CD4-positive, alpha-beta T cell (primary cell): ENCODE results near the gene ALG9. TPM values are rescaled to one million over a fixed set of nuclear protein-coding genes. Genes with fewer than 3 reads are reported as not detected.

ENCODE experiments used
- ATAC-seq: fragments of 200-7000 bp; cut with Tn5 transposase; one replicate; pipeline ENCODE4 v1.10.0; 2022; ENCODE audit warnings: mild to moderate bottlenecking; ENCODE audit not compliant: poor library complexity
- CTCF ChIA-PET: fragments of 350-600 bp; sonication (Branson Sonifier 250); formaldehyde crosslinking; loops from one replicate; lab custom pipeline; 2021; ENCODE audit warnings: antibody characterized with exemption, inconsistent platforms; lab: Charles Lee
- POLR2A ChIA-PET: fragments of 350-600 bp; sonication (Branson Sonifier 250); formaldehyde crosslinking; loops from one replicate; lab custom pipeline; 2021; ENCODE audit warnings: antibody characterized with exemption, inconsistent platforms; lab: Charles Lee
- DNase-seq, 14 experiments: peaks; one replicate each; pipeline ENCODE4 v3.0.0-alpha.2; 2013 to 2020; ENCODE audit warnings: mixed read lengths in 2 of 14
- H3K27ac ChIP-seq, 2 donors: one replicate each; pipeline versions ENCODE4 v1.5.1 to v1.7.0; 2013; ENCODE audit warnings: low read length in 2 of 2, low read depth in 1 of 2, mild to moderate bottlenecking in 1 of 2
- H3K27me3 ChIP-seq, 2 experiments: 1 replicate in 1 of 2; 2 replicates in 1 of 2; pipeline versions ENCODE4 v1.6.1 to v1.7.0; 2013; ENCODE audit warnings: low read length in 2 of 2, control low read depth in 1 of 2, mild to moderate bottlenecking in 1 of 2, moderate library complexity in 1 of 2; ENCODE audit not compliant: insufficient read depth in 2 of 2, control insufficient read depth in 1 of 2
- H3K36me3 ChIP-seq: one replicate; pipeline ENCODE4 v1.6.1; 2013; ENCODE audit warnings: low read length, control low read depth; ENCODE audit not compliant: insufficient read depth
- H3K4me1 ChIP-seq: one replicate; pipeline ENCODE4 v1.6.1; 2013; ENCODE audit warnings: low read length, control low read depth; ENCODE audit not compliant: insufficient read depth
- H3K4me3 ChIP-seq: one replicate; pipeline ENCODE4 v1.5.1; 2013; ENCODE audit warnings: mild to moderate bottlenecking, low read length, moderate library complexity
- H3K9me3 ChIP-seq, 2 experiments: 1 replicate in 1 of 2; 2 replicates in 1 of 2; pipeline versions ENCODE4 v1.6.1 to v1.7.0; 2013; ENCODE audit warnings: low read length in 2 of 2, mild to moderate bottlenecking in 2 of 2, control low read depth in 1 of 2, moderate library complexity in 1 of 2; ENCODE audit not compliant: control insufficient read depth in 1 of 2, insufficient read depth in 1 of 2
- H3K27ac Mint-ChIP-seq: one replicate; pipeline ENCODE4 v1.8.0; 2020; ENCODE audit warnings: mixed read lengths
- H3K27me3 Mint-ChIP-seq: one replicate; pipeline ENCODE4 v1.8.0; 2021; ENCODE audit warnings: mixed read lengths
- H3K36me3 Mint-ChIP-seq: one replicate; pipeline ENCODE4 v1.8.0; 2021; ENCODE audit warnings: low read depth, mixed read lengths
- H3K4me1 Mint-ChIP-seq: one replicate; pipeline ENCODE4 v1.8.0; 2021; ENCODE audit warnings: low read depth, mixed read lengths
- H3K4me3 Mint-ChIP-seq: one replicate; pipeline ENCODE4 v1.8.0; 2020; ENCODE audit warnings: mild to moderate bottlenecking, mixed read lengths
- H3K9me3 Mint-ChIP-seq: one replicate; pipeline ENCODE4 v1.8.0; 2020; ENCODE audit warnings: mixed read lengths
- intact Hi-C, 2 experiments: fragments of 100-400 bp; cut with DNase I in 1 of 2; cut with micrococcal nuclease in 1 of 2; formaldehyde crosslinking; loops; one replicate each; pipeline versions ENCODE4 v1.15.1 to v1.9.0; 2023 to 2025; cut with DNase I, micrococcal nuclease
- total RNA-seq, 174 experiments: library from RNA in 2 of 174; stranded (reverse) in 2 of 174; gene quantifications; one replicate each; pipeline ENCODE4 v1.2.3 and lab custom pipeline; 2021 to 2026
- TF ChIP-seq, protein P1 (sequence below): fragments of 200-600 bp; IDR thresholded peaks from one replicate; pipeline ENCODE4 v1.8.0; 2022; ENCODE audit warnings: antibody characterized with exemption, mild to moderate bottlenecking

Gene ALG9
- total RNA-seq, 2 experiments from 2014 or later: 31.1 to 33.4 TPM

- Histone ChIP-seq H3K4me1 (no peaks in the 10 kb centered on the region), H3K27me3 (no peaks in the 10 kb centered on the region), H3K27ac (no peak overlapping the region), H3K36me3 (peaks cover 71% of the 10 kb centered on the region), H3K4me3 (no peak overlapping the region), H3K9me3 (no peaks in the 10 kb centered on the region)
- ChIA-PET POLR2A (interaction anchor here (0.7 kb wide), 1 partner anchor 24 kb away, joined by 3 read pairs; no protein-coding TSS in a partner anchor), CTCF (interaction anchor here (1.4 to 1.5 kb wide), 2 partner anchors 8 to 11 kb away, joined by 3 read pairs; no protein-coding TSS in a partner anchor)
- no peak overlapping the region for H3K27ac Mint-ChIP-seq
- TF ChIP-seq, protein P1, sequence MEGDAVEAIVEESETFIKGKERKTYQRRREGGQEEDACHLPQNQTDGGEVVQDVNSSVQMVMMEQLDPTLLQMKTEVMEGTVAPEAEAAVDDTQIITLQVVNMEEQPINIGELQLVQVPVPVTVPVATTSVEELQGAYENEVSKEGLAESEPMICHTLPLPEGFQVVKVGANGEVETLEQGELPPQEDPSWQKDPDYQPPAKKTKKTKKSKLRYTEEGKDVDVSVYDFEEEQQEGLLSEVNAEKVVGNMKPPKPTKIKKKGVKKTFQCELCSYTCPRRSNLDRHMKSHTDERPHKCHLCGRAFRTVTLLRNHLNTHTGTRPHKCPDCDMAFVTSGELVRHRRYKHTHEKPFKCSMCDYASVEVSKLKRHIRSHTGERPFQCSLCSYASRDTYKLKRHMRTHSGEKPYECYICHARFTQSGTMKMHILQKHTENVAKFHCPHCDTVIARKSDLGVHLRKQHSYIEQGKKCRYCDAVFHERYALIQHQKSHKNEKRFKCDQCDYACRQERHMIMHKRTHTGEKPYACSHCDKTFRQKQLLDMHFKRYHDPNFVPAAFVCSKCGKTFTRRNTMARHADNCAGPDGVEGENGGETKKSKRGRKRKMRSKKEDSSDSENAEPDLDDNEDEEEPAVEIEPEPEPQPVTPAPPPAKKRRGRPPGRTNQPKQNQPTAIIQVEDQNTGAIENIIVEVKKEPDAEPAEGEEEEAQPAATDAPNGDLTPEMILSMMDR: no peak
- H3K4me3 Mint-ChIP-seq: no peak overlapping the region
- H3K36me3 Mint-ChIP-seq: peaks cover 94% of the 10 kb centered on the region
- DNase-seq (no peak), ATAC-seq (no peak)
- intact Hi-C loops: no loop called here
- H3K9me3 Mint-ChIP-seq: no peaks in the 10 kb centered on the region
- H3K27me3 Mint-ChIP-seq: no peaks in the 10 kb centered on the region
- H3K4me1 Mint-ChIP-seq: no peaks in the 10 kb centered on the region
These were observed 37.9 kb downstream of the ALG9 start for GRCh38 chr11:111833524-111833923.

- H3K9me3 ChIP-seq: no peaks in the 10 kb centered on the region
- ChIA-PET CTCF (interaction anchor here (1.2 kb wide), 1 partner anchor 14 kb away, joined by 3 read pairs; no protein-coding TSS in a partner anchor), POLR2A (no interaction called here)
- peaks cover 37% of the 10 kb centered on the region for H3K36me3 ChIP-seq
- Mint-ChIP-seq H3K27ac (no peak overlapping the region), H3K4me1 (no peaks in the 10 kb centered on the region), H3K4me3 (no peak overlapping the region), H3K36me3 (peaks cover 71% of the 10 kb centered on the region), H3K27me3 (no peaks in the 10 kb centered on the region), H3K9me3 (no peaks in the 10 kb centered on the region)
- DNase-seq (no peak), ATAC-seq (no peak)
- TF ChIP-seq, protein P1: no peak
- no peak overlapping the region for H3K27ac ChIP-seq
- no peaks in the 10 kb centered on the region for H3K27me3 ChIP-seq
- intact Hi-C loops: no loop called here
- H3K4me1 ChIP-seq: no peaks in the 10 kb centered on the region
- H3K4me3 ChIP-seq: no peak overlapping the region
These were observed 42.0 kb downstream of the ALG9 start for GRCh38 chr11:111829185-111829968.

- H3K4me3 ChIP-seq: no peak overlapping the region
- Mint-ChIP-seq H3K36me3 (peaks cover 57% of the 10 kb centered on the region), H3K27ac (no peak overlapping the region), H3K4me1 (no peaks in the 10 kb centered on the region), H3K9me3 (no peaks in the 10 kb centered on the region), H3K4me3 (no peak overlapping the region), H3K27me3 (no peaks in the 10 kb centered on the region)
- TF ChIP-seq, protein P1: no peak
- H3K36me3 ChIP-seq: peaks cover 20% of the 10 kb centered on the region
- intact Hi-C loops: no loop called here
- ChIA-PET POLR2A (no interaction called here), CTCF (interaction anchor here (1.5 kb wide), 1 partner anchor 15 kb away, joined by 3 read pairs; no protein-coding TSS in a partner anchor)
- no peaks in the 10 kb centered on the region for H3K27me3 ChIP-seq
- H3K4me1 ChIP-seq: no peaks in the 10 kb centered on the region
- ATAC-seq (no peak), DNase-seq (no peak)
- H3K9me3 ChIP-seq: no peaks in the 10 kb centered on the region
- H3K27ac ChIP-seq: no peak overlapping the region
These were observed 44.9 kb downstream of the ALG9 start for GRCh38 chr11:111826322-111826950.
